Measurements from ENCODE around the gene KLF7.

DNA sequence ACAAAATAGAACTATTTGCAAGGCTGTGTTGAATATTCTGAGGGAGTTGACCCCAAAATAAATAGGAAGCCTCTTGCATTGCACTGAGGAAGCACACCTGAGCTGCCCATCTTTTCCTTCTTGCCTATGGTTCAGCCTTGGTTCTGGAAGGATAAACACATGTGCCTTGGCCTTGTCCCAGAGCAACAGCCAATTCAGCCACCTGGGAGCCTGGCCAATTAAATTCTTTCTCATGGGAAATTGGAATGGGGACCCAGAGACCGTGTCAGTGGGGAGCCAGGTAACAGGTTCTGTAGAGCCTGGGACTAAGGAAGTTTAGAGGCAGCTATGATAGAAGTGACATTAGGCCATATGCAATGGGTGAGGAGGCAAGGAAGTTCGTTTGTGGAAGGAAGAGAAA is 99.6 kb downstream of the KLF7 start:
- TF ChIP-seq, protein P1, sequence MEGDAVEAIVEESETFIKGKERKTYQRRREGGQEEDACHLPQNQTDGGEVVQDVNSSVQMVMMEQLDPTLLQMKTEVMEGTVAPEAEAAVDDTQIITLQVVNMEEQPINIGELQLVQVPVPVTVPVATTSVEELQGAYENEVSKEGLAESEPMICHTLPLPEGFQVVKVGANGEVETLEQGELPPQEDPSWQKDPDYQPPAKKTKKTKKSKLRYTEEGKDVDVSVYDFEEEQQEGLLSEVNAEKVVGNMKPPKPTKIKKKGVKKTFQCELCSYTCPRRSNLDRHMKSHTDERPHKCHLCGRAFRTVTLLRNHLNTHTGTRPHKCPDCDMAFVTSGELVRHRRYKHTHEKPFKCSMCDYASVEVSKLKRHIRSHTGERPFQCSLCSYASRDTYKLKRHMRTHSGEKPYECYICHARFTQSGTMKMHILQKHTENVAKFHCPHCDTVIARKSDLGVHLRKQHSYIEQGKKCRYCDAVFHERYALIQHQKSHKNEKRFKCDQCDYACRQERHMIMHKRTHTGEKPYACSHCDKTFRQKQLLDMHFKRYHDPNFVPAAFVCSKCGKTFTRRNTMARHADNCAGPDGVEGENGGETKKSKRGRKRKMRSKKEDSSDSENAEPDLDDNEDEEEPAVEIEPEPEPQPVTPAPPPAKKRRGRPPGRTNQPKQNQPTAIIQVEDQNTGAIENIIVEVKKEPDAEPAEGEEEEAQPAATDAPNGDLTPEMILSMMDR (IDR thresholded peaks at IDR 0.05; ENCODE audit: borderline replicate concordance, extremely low read depth, low read length, poor library complexity, severe bottlenecking): no peak
- TF ChIP-seq EZH2 (IDR thresholded peaks at IDR 0.05; ENCODE audit: borderline replicate concordance, low read depth, low read length, severe bottlenecking): no peak

Data from DND-41 (cell line).